SKM-1 (cell line): ENCODE data around the gene FAM168A.

Source experiments
- DNase-seq: peaks from one replicate; lab custom pipeline; 2025; ENCODE audit not compliant: unreplicated experiment; lab: John Stamatoyannopoulos, UW

Gene FAM168A

GRCh38 chr11:73392108-73393010 lies 205.6 kb downstream of the FAM168A start:
- no peak for DNase-seq

GRCh38 chr11:73391665-73392064 lies 206.2 kb downstream of the FAM168A start:
- DNase-seq = no peak

DNA sequence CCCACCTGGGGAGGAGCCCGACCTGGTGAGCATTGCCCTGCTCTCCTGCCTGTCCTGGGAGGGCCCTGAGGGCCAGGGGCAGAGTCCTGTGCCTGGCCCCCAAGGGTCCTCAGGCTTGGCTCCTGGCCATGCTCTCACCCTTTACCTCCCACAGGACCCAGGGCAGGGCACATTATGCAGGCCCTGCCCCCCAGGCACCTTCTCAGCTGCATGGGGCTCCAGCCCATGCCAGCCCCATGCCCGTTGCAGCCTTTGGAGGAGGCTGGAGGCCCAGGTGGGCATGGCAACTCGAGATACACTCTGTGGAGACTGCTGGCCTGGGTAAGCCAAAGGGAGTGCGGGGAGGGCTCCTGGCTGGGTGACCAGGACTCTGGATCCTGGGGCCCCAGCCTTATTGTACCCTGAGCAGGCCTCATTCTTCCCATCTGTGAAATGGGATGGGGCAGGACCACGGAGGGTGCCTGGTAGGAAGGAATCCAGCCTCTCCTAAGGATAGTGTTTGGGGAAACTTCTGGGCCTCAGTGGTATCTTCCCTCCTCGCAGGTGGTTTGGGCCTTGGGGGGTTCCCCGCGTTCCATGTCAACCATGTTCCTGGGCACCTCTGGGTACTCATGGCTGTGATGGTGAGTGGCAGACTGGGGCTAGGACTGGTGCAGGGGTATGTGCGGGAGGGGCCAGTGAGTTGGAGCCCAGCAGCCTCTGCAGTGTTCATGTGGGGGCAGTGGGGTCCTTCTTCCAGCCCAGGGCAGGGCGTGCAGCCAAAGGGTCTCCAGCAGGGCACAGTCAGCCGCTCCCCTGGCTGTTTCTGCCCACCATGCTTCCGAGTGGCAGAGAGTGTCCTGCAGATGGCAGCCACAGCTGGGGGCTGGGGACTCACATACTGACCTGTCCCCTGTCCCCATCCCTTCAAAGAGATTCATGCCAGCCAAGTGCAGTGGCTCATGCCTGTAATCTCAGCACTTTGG lies 207.0 kb downstream of the FAM168A start:
- no peak for DNase-seq

- no peak for DNase-seq
These were observed 208.0 kb downstream of the FAM168A start for GRCh38 chr11:73389916-73390315.

DNA sequence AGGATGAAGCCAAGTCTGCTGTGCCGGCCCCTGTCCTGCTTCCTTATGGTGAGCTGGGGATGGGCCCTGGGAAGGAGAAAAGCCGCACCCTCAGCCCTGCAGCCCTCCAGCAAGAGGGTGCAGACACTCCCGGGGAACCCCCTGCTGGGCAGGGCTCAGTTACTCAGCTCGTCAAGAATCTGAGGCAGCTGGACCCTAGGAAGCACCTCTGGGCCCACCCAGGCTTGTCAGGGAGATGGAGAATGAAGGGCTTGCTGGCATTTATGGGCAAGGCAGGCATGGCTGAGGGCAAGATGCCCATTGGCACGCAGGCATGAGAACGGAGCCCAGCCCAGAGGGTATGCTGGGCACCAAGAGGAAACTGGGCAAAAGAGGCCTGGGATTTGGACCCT lies 208.8 kb downstream of the FAM168A start:
- no peak for DNase-seq

GRCh38 chr11:73388265-73389133 lies 209.4 kb downstream of the FAM168A start:
- peak; percentile 61 for DNase-seq

- DNase-seq = peak; percentile 72
These were observed 210.2 kb downstream of the FAM168A start for GRCh38 chr11:73387594-73388264.

DNA sequence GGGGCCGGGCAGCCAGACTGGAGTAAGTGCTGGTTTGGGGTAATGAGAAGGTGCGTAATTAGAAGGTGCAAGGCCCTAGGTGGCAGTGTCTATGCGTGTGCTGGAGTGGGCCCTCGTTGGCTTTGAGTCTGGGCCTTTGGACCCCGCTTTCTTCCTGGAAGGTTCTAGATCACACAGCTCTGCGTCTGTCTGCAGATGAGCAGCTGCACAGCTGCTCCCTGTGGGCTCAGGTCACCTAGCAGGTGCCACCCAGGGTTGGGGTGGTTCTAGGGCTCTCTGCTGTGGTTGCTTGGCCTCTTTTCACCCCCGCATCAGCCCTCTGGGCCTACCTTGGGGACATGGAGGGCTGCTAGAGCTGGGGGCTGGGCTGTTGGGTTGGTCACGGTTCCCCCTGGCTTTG lies 211.4 kb downstream of the FAM168A start:
- no peak for DNase-seq

DNA sequence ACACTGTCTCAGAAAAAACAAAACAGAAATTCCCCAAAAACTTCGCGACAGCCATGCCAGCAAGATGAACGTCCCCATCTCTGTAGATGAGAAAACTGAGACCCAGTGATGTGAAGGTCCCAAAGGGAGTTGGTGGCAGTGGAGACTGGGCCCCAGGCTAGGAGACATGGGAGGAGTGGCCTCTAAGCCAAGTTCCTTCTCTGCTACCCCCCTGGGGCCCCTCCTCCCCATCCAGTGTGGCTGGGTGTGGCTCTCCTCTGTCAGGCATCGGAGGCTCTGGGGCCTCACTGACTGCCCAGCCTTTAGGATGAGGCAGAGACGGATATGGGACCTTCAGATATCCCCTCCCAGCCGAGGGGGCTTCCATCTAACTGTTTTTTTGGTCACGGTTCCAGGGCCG lies 211.9 kb downstream of the FAM168A start:
- DNase-seq = peak; percentile 85

GRCh38 chr11:73384872-73385689 lies 212.8 kb downstream of the FAM168A start:
- DNase-seq = peak; percentile 92

DNA sequence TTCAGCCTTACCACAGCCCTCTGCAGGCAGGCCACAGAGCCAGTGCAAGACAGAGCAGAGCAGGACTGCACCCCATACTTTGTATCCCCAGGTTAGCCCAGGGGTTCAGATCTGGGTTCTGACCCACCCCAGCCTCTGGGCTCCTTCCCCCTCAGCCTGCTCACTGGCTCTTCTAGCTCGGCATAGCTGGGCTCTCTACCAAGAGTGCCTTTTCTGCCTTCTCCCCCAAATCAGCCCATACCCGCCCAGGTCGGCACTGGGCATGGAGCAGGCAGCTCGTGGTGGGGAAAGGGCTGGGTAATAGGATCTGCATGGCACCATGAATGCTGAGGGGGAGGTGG lies 213.4 kb downstream of the FAM168A start:
- no peak for DNase-seq

DNA sequence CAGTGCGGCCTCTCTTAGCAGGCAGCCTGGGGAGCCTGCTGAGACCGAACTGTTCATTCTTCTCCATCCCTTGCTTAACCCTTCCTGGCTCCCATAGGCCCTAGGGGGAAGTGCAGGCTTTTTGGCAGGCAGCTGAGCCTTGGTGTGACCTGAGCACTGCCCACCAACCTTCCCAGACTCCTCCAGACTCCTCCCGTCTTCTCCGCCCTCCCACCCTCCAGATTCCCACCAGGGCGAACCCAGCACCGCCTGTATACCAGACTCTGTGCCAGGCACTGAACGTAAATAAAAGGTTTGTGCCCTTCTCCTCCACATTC lies 213.8 kb downstream of the FAM168A start:
- DNase-seq = no peak

GRCh38 chr11:73383249-73384124 lies 214.4 kb downstream of the FAM168A start:
- DNase-seq = no peak

- DNase-seq = no peak
These were observed 215.2 kb downstream of the FAM168A start for GRCh38 chr11:73382747-73383146.

DNA sequence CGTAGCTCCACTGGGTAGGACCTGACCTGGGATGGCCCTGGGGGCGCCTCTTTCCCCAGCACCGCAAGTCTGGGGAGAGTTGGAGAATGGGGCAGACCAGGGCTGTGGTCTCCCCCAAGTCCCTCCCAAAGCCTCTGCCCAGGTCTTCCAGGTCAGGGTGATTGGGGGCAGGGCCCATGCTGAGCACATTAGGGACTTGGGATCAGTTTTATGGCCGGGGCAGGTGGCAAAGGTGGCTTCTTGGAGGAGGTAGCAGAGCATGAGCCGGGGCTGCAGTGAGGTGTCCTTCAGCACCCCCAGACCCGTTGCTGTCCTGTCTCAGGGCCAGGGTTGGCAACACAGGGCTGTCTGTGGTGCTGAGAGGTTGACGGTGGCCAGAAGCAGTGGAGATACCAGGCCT lies 215.7 kb downstream of the FAM168A start:
- no peak for DNase-seq

DNA sequence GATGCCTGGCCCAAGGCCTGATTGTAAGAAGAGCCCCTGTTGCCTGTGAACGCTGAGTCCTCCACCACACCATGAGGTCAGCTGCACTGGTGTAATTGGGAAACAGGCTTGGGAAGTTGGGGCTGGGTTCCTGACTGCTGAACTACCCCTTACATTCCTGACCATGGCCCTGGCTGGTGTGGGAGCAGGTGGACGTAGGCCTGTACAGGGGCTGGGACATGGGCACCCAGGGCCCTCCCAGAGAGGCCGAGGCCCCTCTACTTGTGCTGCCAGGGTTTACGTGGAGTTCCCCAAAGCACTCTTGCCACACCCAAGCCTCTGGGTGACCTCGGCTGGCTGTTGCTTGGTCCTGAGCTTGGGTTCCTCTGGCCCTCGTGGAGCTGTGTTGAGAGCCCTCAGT lies 216.3 kb downstream of the FAM168A start:
- no peak for DNase-seq

DNA sequence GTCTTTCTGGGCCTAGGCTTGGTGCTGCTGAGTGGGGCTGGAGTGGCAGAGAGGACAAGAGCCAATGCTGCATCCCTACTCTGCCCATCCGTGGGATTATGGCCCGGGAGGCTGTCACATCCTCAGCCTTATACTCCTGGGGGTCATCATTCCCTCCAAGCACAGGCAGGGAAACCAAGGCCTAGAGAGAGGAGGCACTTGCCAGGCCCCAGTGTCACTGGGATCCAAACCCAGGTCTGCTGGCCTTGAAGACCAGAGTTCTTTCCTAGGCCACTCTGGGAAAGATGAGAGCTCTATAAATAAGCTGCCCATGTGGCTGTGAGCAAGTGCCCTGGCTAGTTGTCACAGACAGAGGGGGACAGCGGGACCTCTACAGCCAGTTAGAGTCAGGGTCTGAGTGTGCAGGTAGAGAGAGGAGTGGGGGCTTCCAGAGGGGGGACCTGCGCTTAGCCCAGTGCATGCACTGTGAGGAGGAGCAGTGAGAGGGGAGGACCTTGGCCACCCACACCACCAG lies 217.0 kb downstream of the FAM168A start:
- DNase-seq = no peak

- no peak for DNase-seq
These were observed 217.6 kb downstream of the FAM168A start for GRCh38 chr11:73380331-73380730.
